ENCODE data around the gene CBX1. TPM values are rescaled to one million over a fixed set of nuclear protein-coding genes. Genes with fewer than 3 reads are reported as not detected.

CBX1 gene
- total and polyA plus RNA-seq, 10 of the 15 experiments (the other 5 are each of a cell fraction or from before 2014, with no cell fraction given) = 11.8 to 99.2 (median 43.5) TPM

- BruUV-seq (replicated peaks) = no TSS peak
- CTCF ChIA-PET = interaction anchor here (0.6 to 17.1 kb wide), 25 partner anchors 9 to 614 kb away, joined by 3 to 525 read pairs (median 5); partner anchors contain the start of genes CBX1, HOXB7 and SNX11
- in situ Hi-C loops (cut with MboI) = no loop called here
- Histone ChIP-seq H3K9ac (ENCODE audit: control insufficient read depth, insufficient read depth, low read length) (no peak overlapping the region), H3K4me1 (ENCODE audit: control insufficient read depth, insufficient read depth, low read length) (no peaks in the 10 kb centered on the region), H3K27ac (ENCODE audit: control insufficient read depth, insufficient read depth) (no peak overlapping the region), H4K20me1 (ENCODE audit: control insufficient read depth, insufficient read depth) (no peaks in the 10 kb centered on the region), H3K9me3 (replicated peaks; ENCODE audit: control insufficient read depth, insufficient read depth, low read length) (no peaks in the 10 kb centered on the region), H3K4me3 (no peak overlapping the region), H3K27me3 (replicated peaks in 1 of 2; ENCODE audit: control insufficient read depth in 2 of 2, insufficient read depth in 2 of 2, low read length in 1 of 2) (no peaks in the 10 kb centered on the region), H3K36me3 (ENCODE audit: control insufficient read depth in 2 of 2, insufficient read depth in 2 of 2, low read length in 1 of 2) (peaks cover 10% of the 10 kb centered on the region in 2 experiments; a peak in 3 of 4 replicates), H2AFZ (ENCODE audit: control insufficient read depth, low read depth, low read length) (no peak overlapping the region), H3K79me2 (ENCODE audit: control insufficient read depth, insufficient read depth, low read length) (peaks cover 2% of the 10 kb centered on the region), H3K4me2 (ENCODE audit: control insufficient read depth, insufficient read depth) (no peak overlapping the region)
- POLR2A ChIA-PET = interaction anchor here (0.7 to 1.6 kb wide), 5 partner anchors 18 to 48 kb away, joined by 3 to 6 read pairs (median 4); no protein-coding TSS in a partner anchor
- intact Hi-C loops (cut with micrococcal nuclease; ENCODE audit: unreplicated experiment) = loop anchor here (1.0 kb wide), 1 partner anchor 48 kb away; no protein-coding TSS in a partner anchor
- FAIRE-seq = peak; percentile 81
- no peak for DNase-seq (ENCODE audit: low read depth, low spot score)
- 71% methylated on average over 7 of the region's 7 CpGs for WGBS (ENCODE audit: insufficient coverage, insufficient replicate concordance, low lambda C conversion rate, missing lambda C conversion rate)
- peak; percentile 84 for ATAC-seq
- RAD21 ChIA-PET (ENCODE audit: unreplicated experiment) = interaction anchor here (0.7 to 9.2 kb wide), 8 partner anchors 26 to 172 kb away, joined by 3 to 117 read pairs (median 4); partner anchors contain the start of gene NFE2L1
- SMC1A ChIA-PET (ENCODE audit: uncharacterized antibody, unreplicated experiment) = interaction anchor here (0.8 to 11.1 kb wide), 16 partner anchors 18 to 273 kb away, joined by 3 to 205 read pairs (median 6); partner anchors contain the start of gene NFE2L1
- no peak for TF ChIP-seq ZBED1 (IDR thresholded peaks at IDR 0.05; ENCODE audit: borderline replicate concordance)
- TF ChIP-seq ZNF592 (IDR thresholded peaks at IDR 0.05) = peak; percentile 31; the same call in 1 of the 2 replicates
- TF ChIP-seq IRF4 (IDR thresholded peaks at IDR 0.05; ENCODE audit: low read depth, low read length) = no peak
- no peak for TF ChIP-seq MAX (IDR thresholded peaks at IDR 0.05; ENCODE audit: low read depth, low read length)
- TF ChIP-seq ZNF24 (IDR thresholded peaks at IDR 0.05) = no peak
- no peak for TF ChIP-seq POU2F2 (IDR thresholded peaks at IDR 0.05; ENCODE audit: borderline replicate concordance, low read depth, low read length)
- no peak for TF ChIP-seq TBL1XR1 (IDR thresholded peaks at IDR 0.05; ENCODE audit: low read depth, low read length)
- no peak for TF ChIP-seq TCF3 (IDR thresholded peaks at IDR 0.05; ENCODE audit: borderline replicate concordance, insufficient read depth, low read depth, low read length)
- TF ChIP-seq, protein P1, sequence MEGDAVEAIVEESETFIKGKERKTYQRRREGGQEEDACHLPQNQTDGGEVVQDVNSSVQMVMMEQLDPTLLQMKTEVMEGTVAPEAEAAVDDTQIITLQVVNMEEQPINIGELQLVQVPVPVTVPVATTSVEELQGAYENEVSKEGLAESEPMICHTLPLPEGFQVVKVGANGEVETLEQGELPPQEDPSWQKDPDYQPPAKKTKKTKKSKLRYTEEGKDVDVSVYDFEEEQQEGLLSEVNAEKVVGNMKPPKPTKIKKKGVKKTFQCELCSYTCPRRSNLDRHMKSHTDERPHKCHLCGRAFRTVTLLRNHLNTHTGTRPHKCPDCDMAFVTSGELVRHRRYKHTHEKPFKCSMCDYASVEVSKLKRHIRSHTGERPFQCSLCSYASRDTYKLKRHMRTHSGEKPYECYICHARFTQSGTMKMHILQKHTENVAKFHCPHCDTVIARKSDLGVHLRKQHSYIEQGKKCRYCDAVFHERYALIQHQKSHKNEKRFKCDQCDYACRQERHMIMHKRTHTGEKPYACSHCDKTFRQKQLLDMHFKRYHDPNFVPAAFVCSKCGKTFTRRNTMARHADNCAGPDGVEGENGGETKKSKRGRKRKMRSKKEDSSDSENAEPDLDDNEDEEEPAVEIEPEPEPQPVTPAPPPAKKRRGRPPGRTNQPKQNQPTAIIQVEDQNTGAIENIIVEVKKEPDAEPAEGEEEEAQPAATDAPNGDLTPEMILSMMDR (IDR thresholded peaks at IDR 0.05 in 2 of 3, conservative IDR thresholded peaks at IDR 0.05 in 1 of 3; ENCODE audit: control insufficient read depth in 2 of 3, extremely low read depth in 1 of 3, insufficient read depth in 1 of 3, low read depth in 3 of 3, low read length in 3 of 3) = peak; percentile 75 to 91 (median 79)
- TF ChIP-seq PML (IDR thresholded peaks at IDR 0.05; ENCODE audit: low read length) = no peak
- no peak for TF ChIP-seq GATAD2B (conservative IDR thresholded peaks at IDR 0.05; ENCODE audit: low read depth)
- no peak for TF ChIP-seq GABPA (IDR thresholded peaks at IDR 0.05; ENCODE audit: low read depth)
- no peak for TF ChIP-seq ZZZ3 (IDR thresholded peaks at IDR 0.05; ENCODE audit: control insufficient read depth, insufficient read length, low read depth)
- no peak for TF ChIP-seq NR2F1 (conservative IDR thresholded peaks at IDR 0.05)
- peak; percentile 95 for TF ChIP-seq SMC3 (IDR thresholded peaks at IDR 0.05; ENCODE audit: borderline replicate concordance, low read length)
- no peak for TF ChIP-seq SP1 (IDR thresholded peaks at IDR 0.05; ENCODE audit: low read depth, low read length)
- TF ChIP-seq JUND (IDR thresholded peaks at IDR 0.05; ENCODE audit: low read depth, low read length) = no peak
- peak; percentile 57; the same call in 1 of the 2 replicates for TF ChIP-seq SMARCA5 (IDR thresholded peaks at IDR 0.05)
- TF ChIP-seq RAD51 (IDR thresholded peaks at IDR 0.05) = no peak
Measured at GRCh38 chr17:48074322-48075081, 26.8 kb downstream of the CBX1 start.
